OCI-LY1 (cell line): ENCODE measurements around the gene GALNT17.
"Not testable (repeated sequence)": the region's sequence is repeated elsewhere in the genome, so short reads cannot be mapped to it uniquely, and the experiment has no call there.

Experiments
- H2AFZ ChIP-seq: fragments of 200-600 bp; sonication (generic), shearing (Covaris generic); 2 replicates; pipeline ENCODE4 v1.6.0; 2014; ENCODE audit warnings: antibody characterized with exemption, mild to moderate bottlenecking, low read length
- H3F3A ChIP-seq: fragments of 200-600 bp; sonication (generic), shearing (Covaris generic); 2 replicates; pipeline ENCODE4 v1.6.0; 2014; ENCODE audit warnings: mild to moderate bottlenecking, antibody characterized with exemption, low read length, moderate library complexity; ENCODE audit not compliant: insufficient read depth
- H3K27ac ChIP-seq: fragments of 200-600 bp; sonication (generic); 2 replicates; pipeline ENCODE4 v1.5.1; 2014; ENCODE audit warnings: low read length, mixed run types, mild to moderate bottlenecking, low read depth; ENCODE audit not compliant: poor library complexity, severe bottlenecking
- H3K27me3 ChIP-seq: fragments of 200-600 bp; sonication (generic); 2 replicates; pipeline ENCODE4 v1.6.0; 2014; ENCODE audit warnings: antibody characterized with exemption, mild to moderate bottlenecking, low read length, moderate library complexity; ENCODE audit not compliant: insufficient read depth
- H3K36me3 ChIP-seq: fragments of 200-600 bp; sonication (generic); 2 replicates; pipeline ENCODE4 v1.6.1; 2014; ENCODE audit warnings: mild to moderate bottlenecking, antibody characterized with exemption, low read length, moderate library complexity, mixed read lengths; ENCODE audit not compliant: insufficient read depth
- H3K4me1 ChIP-seq: fragments of 200-600 bp; sonication (generic); 2 replicates; pipeline ENCODE4 v1.5.1; 2014; ENCODE audit warnings: mild to moderate bottlenecking, low read length, moderate library complexity; ENCODE audit not compliant: insufficient read depth, severe bottlenecking
- H3K4me2 ChIP-seq: fragments of 200-600 bp; sonication (generic), shearing (Covaris generic); 2 replicates; pipeline ENCODE4 v1.6.1; 2014; ENCODE audit warnings: low read length
- H3K4me3 ChIP-seq: fragments of 200-600 bp; sonication (generic); 2 replicates; pipeline ENCODE4 v1.5.1; 2014; ENCODE audit warnings: low read length, low read depth, mild to moderate bottlenecking, mixed read lengths; ENCODE audit not compliant: poor library complexity, severe bottlenecking
- H3K79me2 ChIP-seq: fragments of 200-600 bp; shearing (Covaris generic); 2 replicates; pipeline ENCODE4 v1.6.1; 2016; ENCODE audit warnings: mixed run types, low read length, mixed read lengths; ENCODE audit not compliant: insufficient read depth
- H3K9ac ChIP-seq: fragments of 200-600 bp; sonication (generic), shearing (Covaris generic); 2 replicates; pipeline ENCODE4 v1.6.1; 2014; ENCODE audit warnings: mild to moderate bottlenecking, low read length, mixed read lengths
- H3K9me2 ChIP-seq: fragments of 200-600 bp; sonication (generic), shearing (Covaris generic); 2 replicates; pipeline ENCODE4 v1.6.1; 2014; ENCODE audit warnings: low read depth, mild to moderate bottlenecking, low read length, mixed read lengths
- H3K9me3 ChIP-seq: fragments of 200-600 bp; shearing (Covaris generic); 2 replicates; pipeline ENCODE4 v1.6.1; 2014; ENCODE audit warnings: low read length, mixed read lengths
- H4K20me1 ChIP-seq: fragments of 200-600 bp; sonication (generic), shearing (Covaris generic); 2 replicates; pipeline ENCODE4 v1.6.0; 2016; ENCODE audit warnings: mild to moderate bottlenecking, low read length; ENCODE audit not compliant: insufficient read depth
- CTCF ChIP-seq: fragments of 200-600 bp; sonication (generic), shearing (Covaris generic); IDR thresholded peaks from 2 replicates; pipeline ENCODE4 v1.5.1; 2017; ENCODE audit warnings: mild to moderate bottlenecking, antibody characterized with exemption, low read length, moderate library complexity, mixed read lengths
- EZH2 ChIP-seq: fragments of 200-600 bp; sonication (generic), shearing (Covaris generic); IDR thresholded peaks from 2 replicates; pipeline ENCODE4 v1.8.0; 2017; ENCODE audit warnings: borderline replicate concordance, mixed run types, mild to moderate bottlenecking, antibody characterized with exemption, low read length, moderate library complexity, mixed read lengths

The GALNT17 gene

GRCh38 chr7:71638108-71638507 lies 506.2 kb downstream of the GALNT17 start:
- H3K9me2 ChIP-seq = no peaks in the 10 kb centered on the region
- no peak overlapping the region for H3K4me2 ChIP-seq
- no peak overlapping the region for H2AFZ ChIP-seq
- H3K4me3 ChIP-seq = no peak overlapping the region
- 0 out of 2 replicates have a peak, but pooled peaks cover 7% of the 10 kb centered on the region for H3K27me3 ChIP-seq
- H3K9me3 ChIP-seq = no peaks in the 10 kb centered on the region
- H3K79me2 ChIP-seq = no peaks in the 10 kb centered on the region
- no peak overlapping the region for H3K9ac ChIP-seq
- no peaks in the 10 kb centered on the region for H3F3A ChIP-seq
- TF ChIP-seq EZH2 (no peak), CTCF (no peak)
- H3K4me1 ChIP-seq = no peaks in the 10 kb centered on the region
- H3K27ac ChIP-seq = no peak overlapping the region
- no peaks in the 10 kb centered on the region for H3K36me3 ChIP-seq
- H4K20me1 ChIP-seq = no peaks in the 10 kb centered on the region

GRCh38 chr7:71639382-71640085 lies 507.6 kb downstream of the GALNT17 start:
- Histone ChIP-seq H3K9me3 (no peaks in the 10 kb centered on the region), H3K9ac (no peak overlapping the region), H3K9me2 (no peaks in the 10 kb centered on the region), H3K36me3 (no peaks in the 10 kb centered on the region), H3K27me3 (0 out of 2 replicates have a peak, but pooled peaks cover 7% of the 10 kb centered on the region), H3K27ac (no peak overlapping the region), H3K4me2 (no peak overlapping the region), H4K20me1 (no peaks in the 10 kb centered on the region), H3F3A (no peaks in the 10 kb centered on the region), H3K4me1 (no peaks in the 10 kb centered on the region), H3K79me2 (no peaks in the 10 kb centered on the region), H2AFZ (no peak overlapping the region), H3K4me3 (no peak overlapping the region)
- TF ChIP-seq EZH2 = no peak

GRCh38 chr7:71643031-71643430 lies 511.1 kb downstream of the GALNT17 start:
- not testable (repeated sequence) for H3K4me2 ChIP-seq, H3K27me3 ChIP-seq, H2AFZ ChIP-seq, H3K4me3 ChIP-seq, H3K27ac ChIP-seq, H3K9ac ChIP-seq, H3F3A ChIP-seq, H3K79me2 ChIP-seq, H3K36me3 ChIP-seq, H3K9me3 ChIP-seq, H3K9me2 ChIP-seq, H4K20me1 ChIP-seq, H3K4me1 ChIP-seq

- Histone ChIP-seq H3K9ac (no peak overlapping the region), H3K79me2 (no peaks in the 10 kb centered on the region), H3K9me2 (no peaks in the 10 kb centered on the region), H4K20me1 (no peaks in the 10 kb centered on the region), H3K27ac (no peak overlapping the region), H3F3A (no peaks in the 10 kb centered on the region), H3K36me3 (no peaks in the 10 kb centered on the region), H3K27me3 (peaks cover 4% of the 10 kb centered on the region; the same call in 1 of the 2 replicates), H3K9me3 (peaks cover 2% of the 10 kb centered on the region; the same call in 1 of the 2 replicates), H3K4me2 (no peak overlapping the region), H2AFZ (no peak overlapping the region), H3K4me1 (no peaks in the 10 kb centered on the region), H3K4me3 (no peak overlapping the region)
- TF ChIP-seq EZH2 (no peak), CTCF (no peak)
Observed at GRCh38 chr7:71645836-71646235, 513.9 kb downstream of the GALNT17 start.
